Embryonic facial prominence (tissue), 1 donor: ENCODE data around the gene ERGIC1.

Source experiments
- DNase-seq: peaks from one replicate; pipeline ENCODE4 v3.0.0-alpha.2; 2016; ENCODE audit errors: extremely low spot score

ERGIC1 gene

GRCh38 chr5:172902497-172903472 is 68.7 kb downstream of the ERGIC1 start:
- DNase-seq, result no peak

DNA sequence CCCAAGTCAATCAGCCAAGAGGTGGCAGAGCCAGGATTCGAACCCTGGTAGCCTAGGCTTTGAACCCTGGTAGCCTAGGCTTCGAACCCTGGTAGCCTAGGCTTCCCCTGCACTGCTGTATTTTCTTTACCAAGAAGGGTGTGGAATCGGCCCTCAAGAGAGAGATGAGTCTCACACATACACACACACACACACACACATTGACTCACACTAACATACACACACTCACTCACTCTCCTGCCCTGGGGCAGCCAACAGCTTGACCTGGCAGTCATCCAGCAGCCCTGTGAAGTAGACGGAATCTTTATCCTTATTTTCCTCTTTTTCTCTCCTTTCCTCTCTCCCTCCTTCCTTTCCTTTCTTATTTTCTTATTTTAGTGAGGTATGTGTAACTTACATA is 69.7 kb downstream of the ERGIC1 start:
- no peak for DNase-seq

DNA sequence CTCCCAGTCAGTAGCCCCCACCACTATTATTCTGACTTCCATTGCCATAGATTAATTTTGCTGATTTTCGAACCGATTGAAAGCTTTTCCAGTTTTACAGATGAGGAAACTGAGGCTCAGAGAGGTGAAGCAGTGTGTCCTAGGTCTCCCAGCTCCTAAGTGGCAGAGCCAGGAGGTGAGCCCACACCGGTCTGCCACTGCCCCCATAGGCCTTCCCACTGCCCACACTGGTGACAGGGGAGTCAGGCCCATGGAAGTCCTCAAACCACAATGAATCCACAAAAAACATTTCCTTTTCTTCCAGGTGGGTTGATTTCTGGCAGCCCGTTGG is 70.2 kb downstream of the ERGIC1 start:
- no peak for DNase-seq

- no peak for DNase-seq
These were observed 70.7 kb downstream of the ERGIC1 start for GRCh38 chr5:172904643-172905345.

GRCh38 chr5:172905346-172906140 is 71.5 kb downstream of the ERGIC1 start:
- no peak for DNase-seq

GRCh38 chr5:172906436-172906835 is 72.4 kb downstream of the ERGIC1 start:
- DNase-seq, result no peak

GRCh38 chr5:172906888-172907287 is 72.8 kb downstream of the ERGIC1 start:
- DNase-seq, result no peak

GRCh38 chr5:172907657-172908056 is 73.6 kb downstream of the ERGIC1 start:
- no peak for DNase-seq

DNA sequence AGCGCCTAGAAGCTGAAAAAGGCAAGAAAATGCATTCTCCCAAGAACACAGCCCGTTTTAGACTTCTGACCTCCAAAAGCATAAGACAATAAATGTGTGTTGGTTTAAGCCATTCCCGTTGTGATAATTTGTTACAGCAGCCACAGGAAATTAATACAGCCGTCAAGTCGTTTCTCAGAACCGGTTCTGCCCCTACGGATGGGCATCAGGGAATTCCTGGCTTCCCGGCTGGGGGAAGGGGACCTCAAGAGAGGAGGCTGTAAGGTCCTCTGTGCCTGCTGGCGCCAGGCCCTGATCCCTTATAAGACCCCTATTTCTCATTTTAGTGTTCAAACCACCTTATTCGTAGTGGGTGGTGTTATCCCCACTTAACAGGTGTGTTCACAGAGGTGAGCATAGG is 74.6 kb downstream of the ERGIC1 start:
- DNase-seq, result no peak

GRCh38 chr5:172909931-172910502 is 76.0 kb downstream of the ERGIC1 start:
- no peak for DNase-seq

DNA sequence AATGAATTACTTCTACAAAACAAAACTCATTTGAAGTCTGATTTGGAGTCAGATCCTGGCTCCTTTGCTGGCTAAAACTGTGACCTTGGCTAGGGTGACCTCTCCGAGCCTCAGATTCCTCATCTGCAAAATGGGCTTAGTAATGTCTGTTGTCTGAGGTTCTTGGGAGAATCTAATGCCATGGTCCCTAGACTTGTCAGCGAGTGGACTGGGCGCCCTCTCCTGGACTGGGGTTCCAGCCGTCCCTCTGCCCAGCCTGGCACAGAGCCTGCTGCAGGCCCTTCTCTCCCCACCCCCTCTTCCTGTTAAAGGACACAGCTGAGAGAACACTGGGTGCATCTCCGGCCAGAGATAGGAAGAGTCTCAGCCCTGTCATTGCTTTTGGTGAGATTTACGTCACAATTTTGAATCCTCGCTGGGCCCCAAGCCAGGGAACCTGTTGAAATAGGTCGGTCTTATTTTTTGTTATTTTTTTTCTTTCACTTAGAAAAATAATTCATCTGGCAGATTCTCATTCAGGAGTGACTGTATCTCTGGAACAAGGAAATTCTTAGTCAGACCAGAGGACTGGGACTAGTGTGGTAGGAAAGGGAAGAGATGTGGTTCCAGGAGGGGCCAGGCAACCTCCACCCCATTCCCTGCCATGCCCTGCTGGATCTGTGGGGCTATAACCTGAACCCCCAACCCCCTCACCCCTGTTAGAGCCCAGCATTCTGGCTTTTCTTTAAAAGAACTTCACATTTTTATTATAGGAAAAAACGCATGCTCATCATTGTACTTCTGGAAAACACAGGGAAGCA is 77.0 kb downstream of the ERGIC1 start:
- no peak for DNase-seq

DNA sequence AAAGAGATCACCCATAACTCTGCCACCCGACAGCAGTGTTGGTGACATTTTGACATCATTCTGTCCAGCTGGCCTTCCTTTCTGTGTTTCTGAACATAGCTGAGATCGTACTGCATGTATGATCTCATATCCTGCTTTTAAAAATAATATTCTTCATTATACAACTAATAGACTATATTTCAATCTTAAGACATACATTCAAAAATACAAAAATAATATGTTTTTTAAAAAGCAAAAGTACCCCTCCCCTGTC is 77.5 kb downstream of the ERGIC1 start:
- no peak for DNase-seq

DNA sequence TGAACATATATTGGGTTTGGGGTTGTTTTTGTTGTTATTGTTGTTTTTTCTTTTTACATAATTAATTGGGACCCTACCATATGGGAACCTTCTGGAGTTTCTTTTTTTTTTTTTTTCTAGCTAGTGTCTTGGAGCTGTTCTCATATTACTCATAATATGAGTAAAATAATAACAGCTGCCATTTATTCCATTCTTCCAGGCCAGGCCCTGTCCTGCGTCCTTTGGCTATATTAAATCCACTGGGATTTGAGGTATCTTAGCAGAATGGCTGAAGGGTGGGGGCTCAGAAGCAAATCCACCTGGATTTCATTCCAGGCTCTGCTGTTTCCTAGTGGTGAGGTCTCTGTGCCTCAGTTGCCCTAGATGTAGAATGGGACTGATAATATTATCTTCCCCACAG is 77.9 kb downstream of the ERGIC1 start:
- no peak for DNase-seq

- no peak for DNase-seq
These were observed 79.2 kb downstream of the ERGIC1 start for GRCh38 chr5:172913117-172913850.

DNA sequence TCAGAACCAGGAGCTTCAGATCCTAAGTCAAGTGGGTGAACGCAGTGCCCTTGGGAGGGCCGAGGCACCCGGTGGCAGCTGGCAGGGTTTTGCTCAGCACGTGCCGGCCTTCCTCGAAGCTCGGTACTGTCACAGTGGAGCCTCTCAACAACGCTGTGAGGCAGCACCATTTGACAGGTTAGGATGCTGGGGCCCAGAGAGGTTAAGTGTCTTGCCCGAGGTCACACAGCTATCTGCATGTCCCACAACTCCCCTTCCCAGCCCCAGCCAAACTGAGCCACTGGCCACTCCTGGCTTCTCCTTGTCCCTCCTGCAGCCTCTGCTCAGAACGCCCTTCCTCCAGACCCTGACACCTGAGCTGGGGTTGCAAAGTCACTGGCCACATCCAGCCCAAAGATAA is 81.5 kb downstream of the ERGIC1 start:
- no peak for DNase-seq

GRCh38 chr5:172918421-172919371 is 84.6 kb downstream of the ERGIC1 start:
- no peak for DNase-seq

DNA sequence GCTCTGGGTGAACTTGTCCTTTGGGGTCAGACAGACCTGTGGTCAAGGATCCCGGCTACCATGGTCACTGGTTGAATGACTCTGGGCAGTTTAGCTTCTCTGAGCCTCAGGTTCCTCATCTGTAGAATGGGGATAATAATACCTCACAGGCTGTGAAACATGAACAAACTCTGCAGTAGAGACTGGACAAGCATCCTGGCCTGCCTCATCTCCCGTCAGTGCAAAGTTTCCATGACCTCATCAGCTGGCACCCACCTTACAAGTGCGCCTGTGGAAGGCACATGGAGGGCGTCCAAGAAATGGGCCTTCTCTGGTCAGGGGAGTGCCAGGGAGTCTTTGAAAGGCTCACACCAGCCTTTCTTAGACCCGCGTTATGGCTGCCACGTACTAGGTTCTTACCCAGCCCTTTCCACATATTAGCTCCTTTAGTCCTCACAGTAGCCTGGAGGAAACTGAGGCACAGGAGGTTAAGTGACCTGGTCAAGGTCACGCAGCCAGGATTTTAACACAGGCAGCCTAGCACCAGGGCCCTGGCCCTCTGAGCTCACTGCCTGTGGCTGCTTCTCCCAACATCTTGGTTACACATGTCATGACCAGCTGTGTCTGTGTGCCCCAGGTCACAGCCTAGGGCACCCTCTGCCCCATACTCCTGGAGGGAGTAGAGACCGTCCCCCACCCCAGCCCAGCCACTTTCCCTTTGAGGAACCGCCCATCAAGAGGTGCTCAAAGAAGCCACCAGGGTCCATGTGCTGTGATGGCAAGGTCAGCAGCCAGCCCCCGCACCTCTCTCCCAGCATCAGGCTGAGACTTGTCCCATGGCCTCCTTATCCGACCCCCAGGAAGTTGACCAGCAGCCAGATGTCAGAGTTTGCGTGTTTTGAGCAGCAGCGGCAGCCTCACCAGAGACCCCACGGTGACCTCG is 85.7 kb downstream of the ERGIC1 start:
- DNase-seq, result no peak

GRCh38 chr5:172920447-172920849 is 86.4 kb downstream of the ERGIC1 start:
- DNase-seq, result no peak
